OCI-LY1 (cell line): ENCODE data around the gene SSTR4.

Experiments
- H2AFZ ChIP-seq: fragments of 200-600 bp; sonication (generic), shearing (Covaris generic); 2 replicates; pipeline ENCODE4 v1.6.0; 2014; ENCODE audit warnings: antibody characterized with exemption, mild to moderate bottlenecking, low read length
- H3F3A ChIP-seq: fragments of 200-600 bp; sonication (generic), shearing (Covaris generic); 2 replicates; pipeline ENCODE4 v1.6.0; 2014; ENCODE audit warnings: mild to moderate bottlenecking, antibody characterized with exemption, low read length, moderate library complexity; ENCODE audit not compliant: insufficient read depth
- H3K27ac ChIP-seq: fragments of 200-600 bp; sonication (generic); 2 replicates; pipeline ENCODE4 v1.5.1; 2014; ENCODE audit warnings: low read length, mixed run types, mild to moderate bottlenecking, low read depth; ENCODE audit not compliant: poor library complexity, severe bottlenecking
- H3K27me3 ChIP-seq: fragments of 200-600 bp; sonication (generic); 2 replicates; pipeline ENCODE4 v1.6.0; 2014; ENCODE audit warnings: antibody characterized with exemption, mild to moderate bottlenecking, low read length, moderate library complexity; ENCODE audit not compliant: insufficient read depth
- H3K36me3 ChIP-seq: fragments of 200-600 bp; sonication (generic); 2 replicates; pipeline ENCODE4 v1.6.1; 2014; ENCODE audit warnings: mild to moderate bottlenecking, antibody characterized with exemption, low read length, moderate library complexity, mixed read lengths; ENCODE audit not compliant: insufficient read depth
- H3K4me1 ChIP-seq: fragments of 200-600 bp; sonication (generic); 2 replicates; pipeline ENCODE4 v1.5.1; 2014; ENCODE audit warnings: mild to moderate bottlenecking, low read length, moderate library complexity; ENCODE audit not compliant: insufficient read depth, severe bottlenecking
- H3K4me2 ChIP-seq: fragments of 200-600 bp; sonication (generic), shearing (Covaris generic); 2 replicates; pipeline ENCODE4 v1.6.1; 2014; ENCODE audit warnings: low read length
- H3K4me3 ChIP-seq: fragments of 200-600 bp; sonication (generic); 2 replicates; pipeline ENCODE4 v1.5.1; 2014; ENCODE audit warnings: low read length, low read depth, mild to moderate bottlenecking, mixed read lengths; ENCODE audit not compliant: poor library complexity, severe bottlenecking
- H3K79me2 ChIP-seq: fragments of 200-600 bp; shearing (Covaris generic); 2 replicates; pipeline ENCODE4 v1.6.1; 2016; ENCODE audit warnings: mixed run types, low read length, mixed read lengths; ENCODE audit not compliant: insufficient read depth
- H3K9ac ChIP-seq: fragments of 200-600 bp; sonication (generic), shearing (Covaris generic); 2 replicates; pipeline ENCODE4 v1.6.1; 2014; ENCODE audit warnings: mild to moderate bottlenecking, low read length, mixed read lengths
- H3K9me2 ChIP-seq: fragments of 200-600 bp; sonication (generic), shearing (Covaris generic); 2 replicates; pipeline ENCODE4 v1.6.1; 2014; ENCODE audit warnings: low read depth, mild to moderate bottlenecking, low read length, mixed read lengths
- H3K9me3 ChIP-seq: fragments of 200-600 bp; shearing (Covaris generic); 2 replicates; pipeline ENCODE4 v1.6.1; 2014; ENCODE audit warnings: low read length, mixed read lengths
- H4K20me1 ChIP-seq: fragments of 200-600 bp; sonication (generic), shearing (Covaris generic); 2 replicates; pipeline ENCODE4 v1.6.0; 2016; ENCODE audit warnings: mild to moderate bottlenecking, low read length; ENCODE audit not compliant: insufficient read depth
- EZH2 ChIP-seq: fragments of 200-600 bp; sonication (generic), shearing (Covaris generic); IDR thresholded peaks from 2 replicates; pipeline ENCODE4 v1.8.0; 2017; ENCODE audit warnings: borderline replicate concordance, mixed run types, mild to moderate bottlenecking, antibody characterized with exemption, low read length, moderate library complexity, mixed read lengths
- TF ChIP-seq, protein P1 (sequence below): fragments of 200-600 bp; sonication (generic), shearing (Covaris generic); IDR thresholded peaks from 2 replicates; pipeline ENCODE4 v1.5.1; 2017; ENCODE audit warnings: mild to moderate bottlenecking, antibody characterized with exemption, low read length, moderate library complexity, mixed read lengths

The SSTR4 gene

DNA sequence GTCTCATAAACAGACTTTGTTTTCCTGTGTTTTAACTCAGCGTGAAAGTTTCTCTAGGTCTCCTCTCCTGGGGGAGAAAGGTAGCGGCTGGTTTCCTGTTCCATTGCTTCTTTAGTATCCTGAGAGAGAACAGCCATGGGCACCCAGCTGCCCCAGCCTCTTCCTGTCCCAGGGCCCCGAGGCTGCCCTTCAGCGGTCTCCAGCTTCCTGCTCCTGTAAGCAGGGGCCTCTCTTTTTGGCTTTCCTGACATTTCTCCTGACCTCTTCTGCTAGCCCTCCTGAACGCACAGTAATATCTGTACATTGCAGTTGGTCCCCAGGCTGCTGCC, 2.4 kb upstream of the SSTR4 start:
- Histone ChIP-seq H3K9me3 (no peaks in the 10 kb centered on the region), H3K79me2 (no peaks in the 10 kb centered on the region), H3K27ac (no peak overlapping the region), H3K4me3 (no peak overlapping the region), H3K36me3 (no peaks in the 10 kb centered on the region), H3K9ac (no peak overlapping the region), H2AFZ (no peak overlapping the region), H4K20me1 (no peaks in the 10 kb centered on the region), H3F3A (no peaks in the 10 kb centered on the region), H3K27me3 (no peaks in the 10 kb centered on the region), H3K4me1 (no peaks in the 10 kb centered on the region), H3K4me2 (no peak overlapping the region), H3K9me2 (no peaks in the 10 kb centered on the region)
- no peak for TF ChIP-seq EZH2
- TF ChIP-seq, protein P1, sequence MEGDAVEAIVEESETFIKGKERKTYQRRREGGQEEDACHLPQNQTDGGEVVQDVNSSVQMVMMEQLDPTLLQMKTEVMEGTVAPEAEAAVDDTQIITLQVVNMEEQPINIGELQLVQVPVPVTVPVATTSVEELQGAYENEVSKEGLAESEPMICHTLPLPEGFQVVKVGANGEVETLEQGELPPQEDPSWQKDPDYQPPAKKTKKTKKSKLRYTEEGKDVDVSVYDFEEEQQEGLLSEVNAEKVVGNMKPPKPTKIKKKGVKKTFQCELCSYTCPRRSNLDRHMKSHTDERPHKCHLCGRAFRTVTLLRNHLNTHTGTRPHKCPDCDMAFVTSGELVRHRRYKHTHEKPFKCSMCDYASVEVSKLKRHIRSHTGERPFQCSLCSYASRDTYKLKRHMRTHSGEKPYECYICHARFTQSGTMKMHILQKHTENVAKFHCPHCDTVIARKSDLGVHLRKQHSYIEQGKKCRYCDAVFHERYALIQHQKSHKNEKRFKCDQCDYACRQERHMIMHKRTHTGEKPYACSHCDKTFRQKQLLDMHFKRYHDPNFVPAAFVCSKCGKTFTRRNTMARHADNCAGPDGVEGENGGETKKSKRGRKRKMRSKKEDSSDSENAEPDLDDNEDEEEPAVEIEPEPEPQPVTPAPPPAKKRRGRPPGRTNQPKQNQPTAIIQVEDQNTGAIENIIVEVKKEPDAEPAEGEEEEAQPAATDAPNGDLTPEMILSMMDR = no peak

DNA sequence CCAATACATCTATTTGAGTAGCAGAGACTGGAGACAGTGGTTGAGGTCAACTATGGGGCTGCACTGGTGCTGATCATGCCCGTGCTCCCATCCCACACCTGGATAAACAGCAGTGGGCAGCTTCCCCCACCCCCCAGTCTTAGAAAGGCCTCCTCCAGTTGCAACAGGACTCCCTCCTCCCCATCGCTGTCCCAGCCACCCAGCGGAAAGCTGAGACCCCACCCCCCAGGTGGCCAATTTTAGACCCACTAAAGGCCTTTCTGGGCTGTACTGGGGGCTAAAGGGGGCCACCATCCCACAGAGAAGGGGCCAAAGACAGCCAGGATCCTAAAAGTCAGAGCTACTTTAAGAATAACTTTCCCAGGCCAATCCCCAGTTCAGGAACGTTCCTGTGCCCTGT, 1.2 kb upstream of the SSTR4 start:
- H3K27me3 ChIP-seq = no peaks in the 10 kb centered on the region
- H3K4me3 ChIP-seq = no peak overlapping the region
- H3F3A ChIP-seq = no peaks in the 10 kb centered on the region
- H3K9me2 ChIP-seq = no peaks in the 10 kb centered on the region
- no peaks in the 10 kb centered on the region for H3K9me3 ChIP-seq
- no peak overlapping the region for H3K9ac ChIP-seq
- no peak overlapping the region for H3K27ac ChIP-seq
- H2AFZ ChIP-seq = no peak overlapping the region
- no peak for TF ChIP-seq EZH2
- TF ChIP-seq, protein P1 = no peak
- H3K4me2 ChIP-seq = no peak overlapping the region
- H3K36me3 ChIP-seq = no peaks in the 10 kb centered on the region
- H4K20me1 ChIP-seq = no peaks in the 10 kb centered on the region
- no peaks in the 10 kb centered on the region for H3K79me2 ChIP-seq
- no peaks in the 10 kb centered on the region for H3K4me1 ChIP-seq

DNA sequence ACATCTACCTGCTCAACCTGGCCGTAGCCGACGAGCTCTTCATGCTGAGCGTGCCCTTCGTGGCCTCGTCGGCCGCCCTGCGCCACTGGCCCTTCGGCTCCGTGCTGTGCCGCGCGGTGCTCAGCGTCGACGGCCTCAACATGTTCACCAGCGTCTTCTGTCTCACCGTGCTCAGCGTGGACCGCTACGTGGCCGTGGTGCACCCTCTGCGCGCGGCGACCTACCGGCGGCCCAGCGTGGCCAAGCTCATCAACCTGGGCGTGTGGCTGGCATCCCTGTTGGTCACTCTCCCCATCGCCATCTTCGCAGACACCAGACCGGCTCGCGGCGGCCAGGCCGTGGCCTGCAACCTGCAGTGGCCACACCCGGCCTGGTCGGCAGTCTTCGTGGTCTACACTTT, 619 bp downstream of the SSTR4 start:
- H3F3A ChIP-seq = no peaks in the 10 kb centered on the region
- H3K4me1 ChIP-seq = no peaks in the 10 kb centered on the region
- no peaks in the 10 kb centered on the region for H3K79me2 ChIP-seq
- no peaks in the 10 kb centered on the region; the same call in 1 of the 2 replicates for H3K27me3 ChIP-seq
- no peak overlapping the region for H2AFZ ChIP-seq
- no peaks in the 10 kb centered on the region for H3K9me3 ChIP-seq
- H3K36me3 ChIP-seq = no peaks in the 10 kb centered on the region
- no peak overlapping the region for H3K4me2 ChIP-seq
- H3K27ac ChIP-seq = no peak overlapping the region
- H3K4me3 ChIP-seq = no peak overlapping the region
- no peak overlapping the region for H3K9ac ChIP-seq
- no peaks in the 10 kb centered on the region for H4K20me1 ChIP-seq
- TF ChIP-seq, protein P1 = no peak
- no peak for TF ChIP-seq EZH2
- H3K9me2 ChIP-seq = no peaks in the 10 kb centered on the region
